OCI-M1 (cell line): ENCODE measurements around the gene LTBR.
A peak's percentile ranks its signal among the peaks of the same experiment; 100 is the strongest.
"Not testable (repeated sequence)": the region's sequence is repeated elsewhere in the genome, so short reads cannot be mapped to it uniquely, and the experiment has no call there.

Source experiments
- DNase-seq: peaks from one replicate; lab custom pipeline; 2025; lab: John Stamatoyannopoulos, UW

LTBR gene

DNA sequence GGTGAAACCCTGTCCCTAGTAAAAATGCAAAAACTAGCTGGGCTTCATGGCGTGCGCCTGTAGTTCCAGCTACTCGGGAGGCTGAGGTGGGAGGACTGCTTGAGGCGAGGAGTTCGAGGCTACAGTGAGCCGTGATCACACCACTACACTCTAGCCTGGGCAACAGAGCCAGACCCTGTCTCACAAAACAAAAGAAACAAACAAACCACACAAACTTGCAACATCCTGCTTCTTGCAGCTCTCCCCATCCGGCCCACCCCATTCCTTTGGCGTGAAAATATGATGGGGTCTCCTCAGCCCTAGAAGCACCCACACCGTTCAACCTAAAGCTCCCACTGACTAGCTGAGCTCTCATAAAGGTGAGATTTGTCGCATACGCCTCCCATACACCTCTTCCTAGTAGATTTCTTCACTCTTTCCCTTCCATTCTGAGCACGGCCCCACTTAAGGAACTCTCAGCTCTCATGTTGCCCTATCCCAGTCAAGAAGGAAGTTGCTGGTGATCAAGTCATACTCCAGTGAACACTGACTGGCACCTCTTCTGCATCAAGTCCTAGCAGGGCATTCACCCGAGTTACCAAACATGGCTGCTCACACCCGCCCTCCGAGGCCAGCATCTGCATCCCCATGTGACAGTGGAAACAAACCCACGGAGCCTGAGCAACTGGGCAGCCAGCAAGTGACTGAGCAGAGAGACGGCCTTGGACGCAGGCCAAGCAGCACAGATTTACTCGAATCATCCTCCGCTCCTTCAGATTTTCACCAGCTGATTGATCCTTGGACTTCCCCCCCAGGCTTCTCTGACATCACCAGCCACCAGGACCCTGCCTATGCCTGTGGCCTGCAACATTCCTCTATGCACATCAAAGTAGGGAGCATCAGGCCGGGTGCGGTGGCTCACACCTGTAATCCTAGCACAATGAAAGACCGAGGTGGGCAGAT lies 41.9 kb downstream of the LTBR start:
- DNase-seq: no peak

DNA sequence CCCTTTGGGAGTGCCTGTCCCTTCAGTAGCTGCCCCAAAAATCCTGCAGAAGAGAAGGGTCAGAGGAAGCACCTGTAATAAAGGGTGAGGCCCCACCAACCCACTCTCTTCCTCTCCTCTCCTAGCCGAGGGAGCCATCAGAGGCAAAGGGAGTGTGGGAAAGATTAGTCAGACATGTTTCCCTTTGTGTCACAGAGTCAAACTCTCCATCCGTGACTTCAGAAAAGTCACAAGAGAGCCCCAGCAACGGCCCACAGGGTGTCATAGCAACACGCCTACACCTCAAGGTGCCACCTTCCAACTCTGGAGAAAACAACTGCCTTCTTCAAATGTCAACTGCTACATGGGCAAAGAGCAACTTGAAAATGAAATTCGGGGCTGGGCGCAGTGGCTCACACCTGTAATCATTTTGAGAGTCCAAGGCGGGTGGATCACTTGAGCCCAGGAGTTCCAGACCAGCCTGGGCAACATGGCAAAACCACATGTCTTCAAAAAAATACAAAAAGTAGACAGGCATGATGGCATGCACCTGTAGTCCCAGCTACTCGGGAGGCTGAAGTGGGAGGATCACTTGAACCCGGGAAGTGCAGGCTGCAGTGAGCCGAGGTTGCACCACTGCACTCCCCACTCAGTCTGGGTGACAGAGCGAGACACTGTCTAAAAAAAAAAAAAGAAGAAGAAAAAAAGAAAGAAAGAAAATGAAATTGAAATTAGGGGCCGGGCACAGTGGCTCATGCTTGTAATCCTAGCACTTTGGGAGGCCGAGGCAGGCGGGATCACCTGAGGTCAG lies 43.1 kb downstream of the LTBR start:
- no peak for DNase-seq

GRCh38 chr12:6427796-6428195 lies 43.8 kb downstream of the LTBR start:
- not testable (repeated sequence) for DNase-seq

GRCh38 chr12:6428326-6428725 lies 44.4 kb downstream of the LTBR start:
- no peak for DNase-seq

- peak; percentile 96 for DNase-seq
Observed at GRCh38 chr12:6430124-6430989, 46.4 kb downstream of the LTBR start.

GRCh38 chr12:6432991-6433390 lies 49.0 kb downstream of the LTBR start:
- DNase-seq: no peak

DNA sequence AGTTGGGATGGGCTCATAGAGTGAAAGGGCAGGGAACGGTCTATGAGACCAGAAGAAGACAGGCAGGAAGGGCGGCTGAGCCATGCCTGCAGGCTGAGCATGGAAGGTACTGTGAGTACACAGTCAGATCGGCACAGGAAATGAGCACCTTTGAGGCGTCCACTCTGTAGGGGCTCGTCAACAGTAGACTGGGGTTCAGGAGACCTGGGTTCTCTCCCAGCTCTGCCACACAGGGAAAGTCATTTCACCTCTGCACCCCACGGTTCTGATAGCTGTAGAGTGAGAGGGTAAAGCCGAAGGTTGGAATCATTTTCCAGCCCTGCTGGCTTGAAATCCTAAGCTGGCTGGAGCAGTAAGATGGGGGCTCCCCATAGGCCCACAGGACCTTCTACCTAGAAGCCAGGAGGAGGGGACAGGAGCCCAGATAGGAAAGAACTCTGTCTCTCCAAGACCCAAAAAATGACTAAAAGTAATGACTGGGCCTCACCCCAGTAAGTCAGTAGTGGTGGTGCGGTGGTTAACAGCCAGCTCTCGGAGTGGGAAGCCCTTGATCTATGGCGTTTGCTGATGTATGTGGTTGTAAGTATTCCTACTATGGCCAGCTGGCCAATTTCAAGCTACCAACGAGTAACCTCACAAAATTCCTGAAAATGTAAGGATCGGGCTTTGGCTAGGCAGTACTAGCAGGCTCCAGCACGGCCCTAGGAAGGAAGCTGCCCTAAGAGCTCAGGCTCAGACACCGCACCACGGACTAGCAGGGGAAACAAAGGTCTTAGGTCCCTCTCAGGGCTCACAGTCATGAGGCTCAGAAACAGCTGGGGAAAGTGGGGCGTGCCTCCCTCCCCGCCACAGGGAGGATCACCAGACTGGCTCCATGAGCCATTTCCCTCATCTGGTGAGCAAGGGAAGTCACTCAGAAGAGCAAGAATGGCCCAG lies 50.5 kb downstream of the LTBR start:
- no peak for DNase-seq

- DNase-seq: no peak
Observed at GRCh38 chr12:6435961-6436715, 52.2 kb downstream of the LTBR start.

GRCh38 chr12:6437586-6437985 lies 53.6 kb downstream of the LTBR start:
- no peak for DNase-seq

DNA sequence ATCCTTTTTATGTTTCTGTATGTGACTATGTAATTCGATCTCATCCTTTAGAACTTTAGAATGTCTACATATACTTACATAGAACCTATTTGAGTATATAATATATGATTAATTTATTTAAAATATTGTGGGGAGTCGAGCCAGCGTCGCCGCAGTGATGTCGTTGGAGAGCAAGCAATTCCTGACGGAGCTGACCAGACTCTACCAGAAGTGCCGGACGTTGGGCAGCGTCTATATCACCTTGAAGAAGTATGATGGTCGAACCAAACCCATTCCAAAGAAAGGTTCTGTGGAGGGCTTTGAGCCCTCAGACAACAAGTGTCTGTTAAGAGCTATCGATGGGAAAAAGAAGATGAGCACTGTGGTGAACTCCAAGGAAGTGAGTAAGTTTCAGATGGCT lies 54.4 kb downstream of the LTBR start:
- DNase-seq: no peak

DNA sequence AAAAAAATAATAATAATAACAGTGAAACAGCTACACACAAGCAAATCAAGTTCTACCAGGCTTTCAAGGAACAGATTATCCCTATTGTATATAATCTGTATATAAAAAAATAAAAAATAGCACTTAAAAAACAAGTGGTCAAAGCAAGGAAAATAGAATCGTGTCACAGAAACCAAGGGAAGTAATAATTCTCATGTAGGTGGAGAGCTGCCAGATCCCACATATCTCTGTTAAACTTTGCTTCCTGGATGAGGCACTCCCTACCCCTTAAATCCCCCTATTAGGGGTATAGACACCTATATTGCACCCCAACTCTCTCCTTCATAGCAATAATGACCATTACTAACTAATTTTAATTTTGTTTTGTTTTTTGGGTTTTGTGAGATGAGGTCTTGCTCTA lies 56.4 kb downstream of the LTBR start:
- no peak for DNase-seq
